Skin epidermis (tissue), 12 donors: Measurements from ENCODE around the gene PDS5B.
A peak's percentile ranks its signal among the peaks of the same experiment; 100 is the strongest.
"Not testable (repeated sequence)": the region's sequence is repeated elsewhere in the genome, so short reads cannot be mapped to it uniquely, and the experiment has no call there.

Source experiments
- H3K27ac ChIP-seq, 21 experiments: fragments of 200-600 bp; sonication (generic) in 11 of 21; one replicate each; pipeline ENCODE4 v1.5.0; 2020; ENCODE audit warnings: mild to moderate bottlenecking in 3 of 21, inconsistent platforms in 2 of 21, moderate library complexity in 2 of 21
- H3K4me3 ChIP-seq, 7 experiments: fragments of 200-600 bp; sonication (generic) in 2 of 7; one replicate each; pipeline ENCODE4 v1.5.0; 2020; ENCODE audit warnings: inconsistent platforms in 2 of 7, mild to moderate bottlenecking in 2 of 7, moderate library complexity in 1 of 7

PDS5B gene

DNA sequence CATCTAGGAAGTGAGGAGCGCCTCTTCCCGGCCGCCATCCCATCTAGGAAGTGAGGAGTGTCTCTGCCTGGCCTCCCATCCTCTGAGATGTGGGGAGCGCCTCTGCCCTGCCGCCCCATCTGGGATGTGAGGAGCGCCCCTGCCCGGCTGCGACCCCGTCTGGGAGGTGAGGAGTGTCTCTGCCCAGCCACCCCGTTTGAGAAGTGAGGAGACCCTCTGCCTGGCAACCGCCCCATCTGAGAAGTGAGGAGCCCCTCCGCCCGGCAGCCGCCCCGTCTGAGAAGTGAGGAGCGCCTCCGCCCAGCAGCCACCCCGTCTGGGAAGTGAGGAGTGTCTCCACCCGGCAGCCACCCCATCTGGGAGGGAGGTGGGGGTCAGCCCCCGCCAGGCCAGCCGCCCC is 129.9 kb downstream of the PDS5B start:
- H3K27ac ChIP-seq, H3K4me3 ChIP-seq: not testable (repeated sequence)

DNA sequence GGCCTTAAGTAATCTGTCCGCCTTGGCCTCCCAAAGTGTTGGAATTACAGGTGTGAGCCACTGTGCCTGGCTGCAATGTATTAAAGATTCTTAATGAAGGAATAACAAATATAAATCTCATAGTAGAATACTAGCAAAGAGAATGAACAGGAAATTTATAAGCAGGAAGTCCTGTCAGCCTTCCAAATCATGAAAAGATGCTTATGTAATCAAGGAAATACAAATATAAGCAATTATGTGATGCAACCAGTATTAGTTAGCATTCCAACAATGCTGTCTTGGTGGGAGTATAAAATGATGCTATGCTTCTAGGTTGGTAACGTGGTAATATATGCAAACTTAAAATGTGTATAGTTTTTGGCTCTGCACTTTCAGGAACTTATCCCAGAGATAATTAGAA is 133.8 kb downstream of the PDS5B start:
- peak overlapping the region in 1 of 21 experiments; percentile 37 for H3K27ac ChIP-seq
- H3K4me3 ChIP-seq: no peak overlapping the region

- H3K27ac ChIP-seq, H3K4me3 ChIP-seq: not testable (repeated sequence)
These were observed 135.1 kb downstream of the PDS5B start for GRCh38 chr13:32721131-32722034.

- Histone ChIP-seq H3K4me3 (no peak overlapping the region), H3K27ac (no peak overlapping the region)
These were observed 136.1 kb downstream of the PDS5B start for GRCh38 chr13:32722340-32722739.

DNA sequence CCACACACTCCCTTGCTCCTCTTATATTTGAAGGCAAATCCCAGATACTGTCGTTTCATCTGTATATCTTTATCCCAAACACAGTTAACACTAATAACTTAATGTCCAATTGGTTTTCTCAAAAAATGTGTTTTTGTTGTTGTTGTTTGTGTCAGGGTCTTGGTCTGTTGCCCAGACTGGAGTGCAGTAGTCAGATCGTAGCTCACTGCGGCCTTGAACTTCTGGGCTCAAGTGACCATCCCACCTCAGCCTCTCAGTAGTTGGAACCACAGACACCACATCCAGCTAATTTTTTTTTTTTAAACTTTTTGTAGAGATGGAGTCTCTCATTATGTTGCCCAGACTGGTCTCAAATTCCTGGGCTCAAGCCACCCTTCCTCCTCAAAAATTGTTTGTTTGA is 137.7 kb downstream of the PDS5B start:
- no peak overlapping the region for H3K27ac ChIP-seq
- H3K4me3 ChIP-seq: no peak overlapping the region

- H3K27ac ChIP-seq: no peak overlapping the region
- no peak overlapping the region for H3K4me3 ChIP-seq
These were observed 140.3 kb downstream of the PDS5B start for GRCh38 chr13:32726374-32727037.

- no peak overlapping the region for H3K4me3 ChIP-seq
- no peak overlapping the region for H3K27ac ChIP-seq
These were observed 142.1 kb downstream of the PDS5B start for GRCh38 chr13:32728327-32728726.

DNA sequence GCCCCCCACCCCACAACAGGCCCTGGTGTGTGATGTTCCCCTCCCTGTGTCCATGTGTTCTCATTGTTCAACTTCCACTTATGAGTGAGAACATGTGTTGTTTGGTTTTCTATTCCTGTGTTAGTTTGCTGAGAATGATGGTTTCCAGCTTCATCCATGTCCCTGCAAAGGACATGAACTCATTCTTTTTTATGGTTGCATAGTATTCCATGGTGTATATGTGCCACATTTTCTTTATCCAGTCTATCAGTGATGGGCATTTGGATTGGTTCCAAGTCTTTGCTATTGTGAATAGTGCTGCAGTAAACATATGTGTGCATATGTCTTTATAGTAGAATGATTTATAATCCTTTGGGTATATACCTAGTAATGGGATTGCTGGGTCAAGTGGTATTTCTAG is 142.8 kb downstream of the PDS5B start:
- not testable (repeated sequence) for H3K4me3 ChIP-seq

GRCh38 chr13:32731074-32731473 is 144.8 kb downstream of the PDS5B start:
- H3K4me3 ChIP-seq: no peak overlapping the region
- H3K27ac ChIP-seq: peak overlapping the region in 8 of 21 experiments; percentile 3 to 45 (median 20)

More for the DNA sequence above, 142.8 kb downstream of the PDS5B start:
- not testable (repeated sequence) for H3K27ac ChIP-seq

DNA sequence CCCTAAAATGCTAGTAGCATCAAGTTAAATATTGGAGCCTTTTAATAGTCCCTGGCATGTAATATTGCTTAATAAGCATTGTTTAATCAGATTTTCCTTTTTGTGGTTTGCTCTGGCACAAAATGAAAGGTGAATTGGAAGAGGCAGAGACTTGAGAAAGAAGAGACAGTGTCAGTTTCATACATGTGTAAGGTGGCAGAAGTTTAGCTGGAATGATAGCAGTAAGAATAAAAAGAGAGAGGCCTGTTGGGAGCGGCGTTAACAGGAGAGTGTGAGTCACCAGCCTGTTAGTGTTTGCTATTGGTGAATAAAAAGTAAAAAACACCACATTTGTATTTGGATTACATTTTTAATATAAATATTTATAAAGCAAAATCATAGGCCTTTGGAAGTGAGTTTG is 145.3 kb downstream of the PDS5B start:
- no peak overlapping the region for H3K4me3 ChIP-seq
- H3K27ac ChIP-seq: peak overlapping the region in 9 of 21 experiments; percentile 3 to 47 (median 28)

DNA sequence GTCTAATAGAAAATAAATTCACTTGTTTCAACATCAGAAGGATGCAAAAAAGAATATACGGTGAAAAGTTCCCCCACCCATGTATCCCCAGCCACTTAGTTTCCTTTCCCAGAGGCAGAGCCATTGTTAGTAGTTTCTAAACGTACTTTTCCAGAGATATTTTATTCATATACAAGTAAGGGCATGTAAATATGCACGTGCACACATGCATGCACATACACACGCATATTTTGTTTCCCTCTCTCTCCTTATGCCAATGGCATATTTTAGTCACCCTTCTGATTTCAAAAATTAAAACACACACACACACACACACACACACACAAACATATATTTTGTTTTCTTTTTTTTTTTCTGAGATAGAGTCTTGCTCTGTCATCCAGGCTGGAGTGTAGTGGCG is 147.4 kb downstream of the PDS5B start:
- H3K27ac ChIP-seq: peak overlapping the region in 6 of 21 experiments; percentile 1 to 52 (median 30)
- H3K4me3 ChIP-seq: no peak overlapping the region

- H3K27ac ChIP-seq: peak overlapping the region in 3 of 21 experiments; percentile 4 to 52 (median 17)
- no peak overlapping the region for H3K4me3 ChIP-seq
These were observed 148.3 kb downstream of the PDS5B start for GRCh38 chr13:32734511-32734910.

DNA sequence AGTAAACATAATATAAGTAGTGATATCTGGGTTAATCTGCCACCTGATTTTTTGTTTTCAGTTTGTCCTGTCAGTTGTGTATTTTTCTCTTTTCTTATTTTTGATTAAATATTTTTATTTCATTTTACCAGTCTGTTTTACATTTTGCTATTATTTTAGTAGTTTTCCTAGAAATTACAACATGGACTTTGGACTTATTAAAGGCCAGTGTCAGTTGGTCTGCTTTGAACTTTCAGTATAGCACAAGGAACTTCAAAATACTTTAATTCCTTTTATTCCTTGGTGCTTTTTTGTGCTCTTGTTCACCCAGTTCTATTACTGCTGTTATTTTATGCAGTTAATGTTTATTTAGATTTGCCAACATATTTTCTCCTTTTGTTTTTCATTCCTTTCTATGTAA is 149.6 kb downstream of the PDS5B start:
- Histone ChIP-seq H3K27ac (peak overlapping the region in 8 of 21 experiments; percentile 30 to 93 (median 70)), H3K4me3 (no peak overlapping the region)

GRCh38 chr13:32736648-32737047 is 150.4 kb downstream of the PDS5B start:
- H3K4me3 ChIP-seq: peak overlapping the region in 3 of 7 experiments; percentile 15 to 32 (median 28)

DNA sequence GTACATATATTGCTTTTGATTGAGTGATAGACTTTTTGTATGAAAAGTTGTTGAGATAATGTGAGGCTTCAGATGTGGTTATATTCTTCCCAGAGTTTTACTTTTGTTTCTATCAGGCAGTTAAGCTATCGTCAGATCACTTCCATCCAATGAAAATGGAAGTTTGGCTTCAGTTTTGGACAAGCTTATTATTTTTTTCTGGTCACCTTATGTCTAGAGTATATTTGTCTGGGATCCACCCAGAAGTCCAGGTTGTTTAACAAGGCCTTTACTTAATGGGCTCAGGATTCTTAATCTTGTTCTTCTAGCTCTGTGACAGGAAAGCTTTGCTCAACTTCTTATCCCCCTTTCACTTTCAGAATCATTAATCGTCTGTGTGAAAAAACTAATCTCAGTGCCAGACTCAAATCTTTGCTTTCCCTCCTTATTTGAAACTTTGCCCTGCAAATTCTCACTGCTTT is 150.9 kb downstream of the PDS5B start:
- peak overlapping the region in 20 of 21 experiments; percentile 54 to 93 (median 73) for H3K27ac ChIP-seq
- H3K4me3 ChIP-seq: peak overlapping the region in 6 of 7 experiments; percentile 2 to 32 (median 17)

More at GRCh38 chr13:32736648-32737047, 150.4 kb downstream of the PDS5B start:
- H3K27ac ChIP-seq: peak overlapping the region in 18 of 21 experiments; percentile 54 to 93 (median 74)

GRCh38 chr13:32737679-32738078 is 151.4 kb downstream of the PDS5B start:
- peak overlapping the region in 6 of 7 experiments; percentile 2 to 32 (median 17) for H3K4me3 ChIP-seq
- H3K27ac ChIP-seq: peak overlapping the region in 19 of 21 experiments; percentile 54 to 93 (median 73)

DNA sequence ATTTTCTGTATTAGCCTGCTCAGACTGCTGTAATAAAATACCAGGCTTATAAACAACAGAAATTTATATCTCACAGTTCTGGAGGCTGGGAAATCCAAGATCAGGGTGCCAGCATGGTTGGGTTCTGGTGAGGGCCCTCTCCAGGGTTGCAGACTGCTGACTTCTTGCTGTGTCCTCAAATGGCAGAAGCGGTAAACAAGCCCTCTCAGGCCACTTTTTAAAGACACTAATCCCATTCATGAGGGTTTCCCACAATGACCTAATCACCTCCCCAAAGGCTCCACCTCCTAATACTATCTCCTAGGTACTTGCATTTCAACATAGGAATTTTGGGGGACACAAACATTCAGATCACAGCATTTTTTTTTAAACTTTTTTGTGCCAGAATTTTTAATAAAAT is 159.3 kb downstream of the PDS5B start:
- H3K4me3 ChIP-seq: no peak overlapping the region
- no peak overlapping the region for H3K27ac ChIP-seq

DNA sequence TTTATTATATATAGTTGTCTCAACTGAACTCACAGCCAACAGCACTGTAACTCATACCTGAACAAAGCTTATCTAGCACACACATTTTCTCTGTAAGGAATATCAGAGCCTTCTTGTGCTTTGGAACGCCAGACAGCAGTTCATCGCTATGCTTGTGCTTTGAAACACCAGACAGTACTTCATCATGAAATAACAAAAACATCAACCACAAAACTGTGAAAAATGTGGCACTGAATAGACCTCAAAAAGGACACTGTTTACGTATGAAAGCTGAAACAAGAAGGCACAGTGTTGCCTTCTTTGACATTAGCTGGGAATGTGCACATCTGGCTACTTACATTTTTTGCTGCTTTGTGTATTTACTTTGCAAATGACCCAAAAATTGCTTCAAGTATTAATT is 160.2 kb downstream of the PDS5B start:
- H3K4me3 ChIP-seq: no peak overlapping the region
- H3K27ac ChIP-seq: no peak overlapping the region

GRCh38 chr13:32748305-32748704 is 162.1 kb downstream of the PDS5B start:
- Histone ChIP-seq H3K27ac (no peak overlapping the region), H3K4me3 (no peak overlapping the region)

DNA sequence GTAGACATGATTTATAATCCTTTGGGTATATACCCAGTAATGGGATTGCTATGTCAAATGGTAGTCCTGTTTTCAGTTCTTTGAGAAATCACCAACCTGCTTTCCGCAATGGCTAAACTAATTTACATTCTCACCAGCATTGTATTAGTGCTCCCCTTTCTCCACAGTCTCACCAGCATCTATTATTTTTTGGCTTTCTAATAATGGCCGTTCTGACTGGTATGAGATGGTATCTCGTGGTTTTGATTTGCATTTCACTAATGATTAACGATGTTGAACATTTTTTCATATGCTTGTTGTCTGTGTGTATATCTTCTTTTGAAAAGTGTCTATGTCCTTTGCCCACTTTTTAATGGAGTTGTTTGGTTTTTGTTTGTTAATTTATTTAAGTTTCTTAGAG is 165.1 kb downstream of the PDS5B start:
- Histone ChIP-seq H3K27ac (no peak overlapping the region), H3K4me3 (no peak overlapping the region)

DNA sequence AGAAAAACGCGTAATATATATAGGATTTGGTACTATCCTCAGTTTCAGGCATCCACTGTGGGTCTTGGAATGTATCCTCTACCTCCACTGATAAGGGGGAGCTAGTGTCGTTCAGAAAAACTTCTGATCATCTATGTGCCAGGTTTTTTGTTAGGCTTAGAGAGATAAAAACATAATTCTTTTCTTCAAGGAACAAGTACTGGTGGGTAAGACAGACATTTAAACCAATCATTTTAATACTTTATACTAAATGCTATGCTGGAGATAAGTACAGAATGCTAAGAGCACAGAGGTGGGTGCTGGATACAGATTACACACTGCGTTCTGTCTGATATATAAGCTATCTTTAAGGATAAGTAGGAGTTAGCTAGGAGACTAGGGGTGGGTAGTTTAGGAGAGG is 166.1 kb downstream of the PDS5B start:
- H3K27ac ChIP-seq: no peak overlapping the region
- H3K4me3 ChIP-seq: no peak overlapping the region
